ENCODE data around the gene COA8.

COA8 gene

GRCh38 chr14:103550451-103551337 lies 12.1 kb upstream of the COA8 start:
- DNase-seq, result no peak

GRCh38 chr14:103551338-103551762 lies 11.4 kb upstream of the COA8 start:
- DNase-seq, result no peak

GRCh38 chr14:103552011-103552845 lies 10.5 kb upstream of the COA8 start:
- no peak for DNase-seq

- DNase-seq, result no peak
These were observed 9.9 kb upstream of the COA8 start for GRCh38 chr14:103552846-103553210.

- DNase-seq, result no peak
These were observed 7.0 kb upstream of the COA8 start for GRCh38 chr14:103555559-103556337.

- no peak for DNase-seq
These were observed 5.6 kb upstream of the COA8 start for GRCh38 chr14:103556946-103557758.

GRCh38 chr14:103558071-103558882 lies 4.5 kb upstream of the COA8 start:
- no peak for DNase-seq

- DNase-seq, result no peak
These were observed 3.0 kb upstream of the COA8 start for GRCh38 chr14:103559766-103560165.

- no peak for DNase-seq
These were observed 2.1 kb upstream of the COA8 start for GRCh38 chr14:103560691-103561090.

- DNase-seq, result no peak
These were observed 1.2 kb upstream of the COA8 start for GRCh38 chr14:103561381-103562178.

GRCh38 chr14:103562179-103562428 lies 656 bp upstream of the COA8 start:
- no peak for DNase-seq

- DNase-seq, result no peak
These were observed 463 bp downstream of the COA8 start for GRCh38 chr14:103563226-103563620.

GRCh38 chr14:103563844-103564505 lies 1.2 kb downstream of the COA8 start:
- no peak for DNase-seq

- no peak for DNase-seq
These were observed 6.2 kb downstream of the COA8 start for GRCh38 chr14:103568952-103569351.

GRCh38 chr14:103569408-103569807 lies 6.6 kb downstream of the COA8 start:
- no peak for DNase-seq

GRCh38 chr14:103574104-103574503 lies 11.3 kb downstream of the COA8 start:
- no peak for DNase-seq

- DNase-seq, result no peak
These were observed 12.0 kb downstream of the COA8 start for GRCh38 chr14:103574707-103575285.

- DNase-seq, result no peak
These were observed 13.7 kb downstream of the COA8 start for GRCh38 chr14:103576371-103577024.

GRCh38 chr14:103578401-103579075 lies 15.8 kb downstream of the COA8 start:
- DNase-seq, result no peak
